ENCODE measurements around the gene LMNTD2.
"Not testable (repeated sequence)": the region's sequence is repeated elsewhere in the genome, so short reads cannot be mapped to it uniquely, and the experiment has no call there.

Gene LMNTD2

DNA sequence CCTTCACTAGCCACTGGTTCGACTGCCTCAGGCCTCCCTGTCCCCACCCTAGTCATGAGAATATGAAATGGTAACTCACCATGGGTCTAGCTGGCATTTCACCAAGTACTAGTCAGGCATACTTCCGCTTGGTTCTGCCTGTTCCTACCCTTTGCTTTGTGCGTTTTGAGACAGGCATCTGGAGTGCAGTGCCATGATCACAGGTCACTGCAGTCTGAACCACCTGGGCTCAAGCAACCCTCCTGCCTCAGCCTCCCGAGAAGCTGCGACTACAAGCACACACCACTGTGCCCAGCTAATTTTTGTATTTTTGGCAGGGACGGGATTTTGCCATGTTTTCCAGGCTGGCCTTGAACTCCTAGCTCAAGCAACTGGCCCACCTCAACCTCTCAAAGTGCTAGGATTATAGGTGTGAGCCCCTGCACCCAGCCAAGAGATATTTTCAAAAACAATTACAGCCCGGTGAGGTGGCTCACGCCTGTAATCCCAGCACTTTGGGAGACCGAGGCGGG lies 39.3 kb downstream of the LMNTD2 start:
- no peak overlapping the region for H3K4me3 ChIP-seq (replicated peaks in 1 of 2; ENCODE audit: low read depth in 2 of 2, low read length in 2 of 2)
- DNase-seq (ENCODE audit: low read depth in 2 of 2), result peak in 1 of 2 donors; percentile 16
- TF ChIP-seq, protein P1, sequence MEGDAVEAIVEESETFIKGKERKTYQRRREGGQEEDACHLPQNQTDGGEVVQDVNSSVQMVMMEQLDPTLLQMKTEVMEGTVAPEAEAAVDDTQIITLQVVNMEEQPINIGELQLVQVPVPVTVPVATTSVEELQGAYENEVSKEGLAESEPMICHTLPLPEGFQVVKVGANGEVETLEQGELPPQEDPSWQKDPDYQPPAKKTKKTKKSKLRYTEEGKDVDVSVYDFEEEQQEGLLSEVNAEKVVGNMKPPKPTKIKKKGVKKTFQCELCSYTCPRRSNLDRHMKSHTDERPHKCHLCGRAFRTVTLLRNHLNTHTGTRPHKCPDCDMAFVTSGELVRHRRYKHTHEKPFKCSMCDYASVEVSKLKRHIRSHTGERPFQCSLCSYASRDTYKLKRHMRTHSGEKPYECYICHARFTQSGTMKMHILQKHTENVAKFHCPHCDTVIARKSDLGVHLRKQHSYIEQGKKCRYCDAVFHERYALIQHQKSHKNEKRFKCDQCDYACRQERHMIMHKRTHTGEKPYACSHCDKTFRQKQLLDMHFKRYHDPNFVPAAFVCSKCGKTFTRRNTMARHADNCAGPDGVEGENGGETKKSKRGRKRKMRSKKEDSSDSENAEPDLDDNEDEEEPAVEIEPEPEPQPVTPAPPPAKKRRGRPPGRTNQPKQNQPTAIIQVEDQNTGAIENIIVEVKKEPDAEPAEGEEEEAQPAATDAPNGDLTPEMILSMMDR (IDR thresholded peaks at IDR 0.05; ENCODE audit: low read depth, low read length), result no peak

DNA sequence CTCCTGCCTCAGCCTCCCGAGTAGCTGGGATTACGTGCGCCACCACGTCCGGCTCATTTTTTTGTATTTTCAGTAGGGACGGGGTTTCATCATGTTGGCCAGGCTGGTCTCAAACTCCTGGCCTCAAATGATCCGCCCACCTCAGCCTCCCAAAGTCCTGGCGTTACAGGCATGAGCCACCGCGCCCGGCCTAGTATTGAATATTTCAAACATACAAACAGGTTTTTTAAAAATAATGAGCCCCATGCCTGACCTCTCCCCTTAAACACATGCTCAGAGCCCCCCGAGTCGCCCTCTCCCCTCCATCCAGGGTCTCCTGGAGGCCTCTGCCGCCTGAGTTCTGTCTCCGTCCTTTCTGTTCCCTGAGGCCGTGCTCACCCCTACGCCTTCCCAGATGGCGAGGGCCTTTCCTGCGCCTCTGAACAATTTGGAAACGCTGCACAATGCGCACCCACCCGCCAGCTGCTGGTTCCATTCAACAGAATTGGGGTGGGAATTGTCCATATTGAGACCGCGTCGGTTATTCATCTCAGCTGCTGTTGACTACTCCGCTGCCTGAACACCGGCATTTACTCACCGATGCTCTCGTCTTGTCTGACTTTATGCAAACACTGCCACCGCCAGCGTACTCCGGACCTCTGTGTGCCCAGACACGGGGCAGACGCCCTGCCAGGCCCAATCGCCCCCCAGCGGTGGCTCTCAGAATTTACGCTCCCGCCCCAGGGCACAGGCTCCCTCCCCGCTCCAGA lies 39.9 kb downstream of the LMNTD2 start:
- TF ChIP-seq, protein P1 (IDR thresholded peaks at IDR 0.05; ENCODE audit: low read depth, low read length), result peak; percentile 5
- H3K4me3 ChIP-seq (replicated peaks in 1 of 2; ENCODE audit: low read depth in 2 of 2, low read length in 2 of 2), result no peak overlapping the region
- no peak for DNase-seq (ENCODE audit: low read depth in 2 of 2)

DNA sequence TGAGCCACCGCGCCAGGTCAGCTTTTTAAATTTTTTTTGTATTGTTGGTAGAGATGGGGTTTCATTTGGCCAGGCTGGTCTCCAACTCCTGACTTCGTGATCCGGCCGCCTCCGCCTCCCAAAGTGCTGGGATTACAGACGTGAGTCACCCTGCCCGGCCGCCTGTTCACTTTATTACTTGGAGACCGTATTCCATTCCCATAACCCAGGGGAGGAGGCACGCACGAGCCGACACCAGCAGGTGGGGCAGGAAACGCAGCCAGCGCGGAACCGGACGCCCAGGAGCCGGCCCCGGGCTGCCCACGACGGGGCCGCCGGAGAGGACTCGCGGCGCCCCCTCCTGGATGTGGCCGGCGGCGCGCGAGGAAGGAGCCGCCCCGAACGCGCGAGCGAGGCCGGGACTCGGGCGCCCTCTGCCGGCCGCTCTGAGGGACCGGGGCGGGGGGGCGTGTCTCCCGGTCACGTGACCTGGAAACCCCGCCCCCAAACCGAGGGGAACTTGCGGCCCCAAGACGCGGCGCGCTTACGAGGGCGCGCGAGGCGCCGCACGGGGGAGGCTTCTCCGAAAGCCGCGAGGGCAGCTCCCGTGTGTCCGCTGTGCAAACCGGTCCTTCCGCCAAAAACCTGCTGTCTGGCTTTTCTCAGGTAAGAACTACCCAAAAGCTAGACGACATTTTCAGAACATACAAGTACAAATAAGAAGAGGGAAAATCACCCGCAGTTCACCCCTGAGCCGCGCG lies 41.9 kb downstream of the LMNTD2 start:
- H3K4me3 ChIP-seq (replicated peaks in 1 of 2; ENCODE audit: low read depth in 2 of 2, low read length in 2 of 2), result peak overlapping the region; percentile 17 to 28
- peak; percentile 95 to 97 for DNase-seq (ENCODE audit: low read depth in 2 of 2)
- TF ChIP-seq, protein P1 (IDR thresholded peaks at IDR 0.05; ENCODE audit: low read depth, low read length), result peak; percentile 35

DNA sequence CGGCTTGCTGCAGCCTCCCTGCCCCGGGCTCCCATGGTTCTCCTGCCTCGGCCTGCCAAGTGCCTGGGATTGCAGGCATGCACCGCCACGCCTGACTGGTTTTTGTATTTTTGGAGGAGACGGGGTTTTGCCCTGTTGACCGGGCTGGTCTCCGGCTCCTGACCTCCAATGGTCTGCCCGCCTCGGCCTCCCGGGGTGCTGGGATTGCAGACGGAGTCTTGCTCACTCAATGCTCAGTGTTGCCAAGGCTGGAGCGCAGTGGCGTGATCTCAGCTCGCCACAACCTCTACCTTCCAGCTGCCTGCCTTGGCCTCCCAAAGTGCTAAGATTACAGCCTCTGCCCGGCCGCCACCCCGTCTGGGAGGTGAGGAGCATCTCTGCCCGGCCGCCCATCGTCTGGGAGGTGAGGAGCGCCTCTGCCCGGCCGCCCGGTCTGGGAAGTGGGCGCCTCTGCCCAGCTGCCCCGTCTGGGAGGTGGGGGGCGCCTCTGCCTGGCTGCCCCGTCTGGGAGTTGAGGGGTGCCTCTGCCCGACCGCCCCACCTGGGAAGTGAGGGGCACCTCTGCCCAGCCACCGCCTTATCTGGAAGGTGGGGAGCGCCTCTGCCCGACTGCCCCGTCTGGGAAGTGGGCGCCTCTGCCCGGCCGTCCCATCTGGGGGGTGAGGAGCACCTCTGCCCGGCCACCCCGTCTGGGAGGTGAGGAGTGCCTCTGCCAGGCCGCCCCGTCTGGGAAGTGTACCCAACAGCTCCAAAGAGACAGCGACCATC lies 43.4 kb downstream of the LMNTD2 start:
- not testable (repeated sequence) for H3K4me3 ChIP-seq (replicated peaks in 1 of 2; ENCODE audit: low read depth in 2 of 2, low read length in 2 of 2)

DNA sequence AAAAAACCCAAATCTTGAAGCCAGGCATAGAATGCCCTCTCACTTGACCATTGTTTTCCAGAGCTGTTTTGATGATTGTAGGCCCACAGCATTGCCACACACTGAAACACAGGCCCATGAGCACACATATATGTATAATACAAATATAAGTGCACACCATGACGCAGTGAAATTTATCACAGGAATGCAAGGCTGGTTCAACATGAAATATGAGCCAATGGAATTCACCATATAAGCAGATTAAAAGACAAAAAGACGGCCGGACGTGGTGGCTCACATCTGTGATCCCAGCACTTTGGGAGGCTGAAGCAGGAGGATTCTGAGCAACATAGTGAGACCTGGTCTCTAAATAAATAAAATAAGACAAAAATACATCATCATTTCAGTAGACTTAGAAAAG lies 44.1 kb downstream of the LMNTD2 start:
- no peak for DNase-seq (ENCODE audit: low read depth in 2 of 2)
- TF ChIP-seq, protein P1 (IDR thresholded peaks at IDR 0.05; ENCODE audit: low read depth, low read length), result no peak
- H3K4me3 ChIP-seq (replicated peaks in 1 of 2; ENCODE audit: low read depth in 2 of 2, low read length in 2 of 2), result no peak overlapping the region

More for the DNA sequence above, 43.4 kb downstream of the LMNTD2 start:
- not testable (repeated sequence) for DNase-seq (ENCODE audit: low read depth in 2 of 2)

DNA sequence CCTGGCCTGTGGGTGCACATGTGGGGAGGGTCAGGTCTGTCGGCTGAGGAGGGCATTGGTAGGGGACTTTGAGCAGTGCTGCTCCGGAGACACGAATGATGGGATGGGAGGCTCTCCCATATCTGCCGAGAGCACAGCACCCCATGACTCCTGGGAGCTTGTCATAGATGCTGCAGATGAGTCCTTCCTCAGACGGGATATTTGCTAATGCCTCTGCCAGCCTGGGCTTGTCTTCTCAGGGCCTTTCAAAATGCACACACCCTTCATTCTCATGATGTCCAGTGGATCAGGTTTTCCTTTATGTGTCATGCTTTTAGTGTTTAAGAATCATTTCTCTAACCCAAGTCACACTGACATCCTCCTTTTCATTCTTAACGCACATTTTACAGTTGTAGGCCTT lies 45.4 kb downstream of the LMNTD2 start:
- H3K4me3 ChIP-seq (replicated peaks in 1 of 2; ENCODE audit: low read depth in 2 of 2, low read length in 2 of 2), result no peak overlapping the region
- DNase-seq (ENCODE audit: low read depth in 2 of 2), result no peak
- TF ChIP-seq, protein P1 (IDR thresholded peaks at IDR 0.05; ENCODE audit: low read depth, low read length), result no peak

Data from cardiac fibroblast (primary cell).